Upper lobe of left lung (tissue), 6 donors: ENCODE data around the gene FOXA2. TPM values are rescaled to one million over a fixed set of nuclear protein-coding genes. Genes with fewer than 3 reads are reported as not detected.
"Not testable (repeated sequence)": the region's sequence is repeated elsewhere in the genome, so short reads cannot be mapped to it uniquely, and the experiment has no call there.

ENCODE experiments used
- ATAC-seq, 2 donors: fragments of 200-7000 bp; cut with Tn5 transposase; one replicate each; pipeline ENCODE4 v1.9.1; 2022; ENCODE audit warnings: mild to moderate bottlenecking in 2 of 2, moderate library complexity in 2 of 2; ENCODE audit not compliant: low FRiP score in 2 of 2
- DNase-seq, 2 donors: peaks; one replicate each; pipeline ENCODE4 v3.0.0-alpha.2; 2019 to 2020
- H3K27ac ChIP-seq, 4 donors: fragments of 200-600 bp; sonication (generic); one replicate each; pipeline ENCODE4 v1.5.1; 2016 to 2019
- H3K27me3 ChIP-seq, 4 donors: fragments of 200-600 bp; sonication (generic); one replicate each; pipeline ENCODE4 v1.5.1; 2017 to 2019
- H3K36me3 ChIP-seq, 4 donors: fragments of 200-600 bp; sonication (generic); one replicate each; pipeline ENCODE4 v1.5.1; 2016 to 2019
- H3K4me1 ChIP-seq, 4 donors: fragments of 200-600 bp; sonication (generic); one replicate each; pipeline ENCODE4 v1.5.1; 2018 to 2019
- H3K4me3 ChIP-seq, 4 donors: fragments of 200-600 bp; sonication (generic); one replicate each; pipeline ENCODE4 v1.5.1; 2017 to 2019; ENCODE audit warnings: mild to moderate bottlenecking in 2 of 4, moderate library complexity in 1 of 4
- H3K9me3 ChIP-seq, 4 donors: fragments of 200-600 bp; sonication (generic); one replicate each; pipeline ENCODE4 v1.5.1; 2018 to 2019
- EP300 ChIP-seq, 4 donors: sonication (generic); formaldehyde crosslinking; IDR thresholded peaks; one replicate each; pipeline ENCODE4 v1.5.1; 2017; ENCODE audit warnings: antibody characterized with exemption in 4 of 4, control low read depth in 2 of 4
- POLR2A ChIP-seq, 4 donors: fragments of 450-650 bp; IDR thresholded peaks; one replicate each; pipeline ENCODE4 v1.5.1; 2016 to 2017; ENCODE audit warnings: antibody characterized with exemption in 4 of 4, mild to moderate bottlenecking in 2 of 4
- POLR2AphosphoS5 ChIP-seq, 2 donors: sonication (generic); formaldehyde crosslinking; IDR thresholded peaks; one replicate each; pipeline ENCODE4 v1.5.1; 2017; ENCODE audit warnings: antibody characterized with exemption in 2 of 2
- WGBS, 2 donors: methylation state at CpG; one replicate each; pipeline ENCODE4 v1.1.5; 2017 to 2018; 5-methylcytosine and 5-hydroxymethylcytosine counted together
- total RNA-seq, 6 donors: library from RNA; depleted of rRNA in 4 of 6; stranded (reverse); fragments of >200 nt in 4 of 6; gene quantifications; one replicate each; pipeline versions ENCODE4 v1.1.0 to v1.2.1, GENCODE V29; 2016 to 2021
- TF ChIP-seq, protein P1 (sequence below), 6 experiments: fragments of 450-650 bp in 4 of 6; fragments of 200-600 bp in 2 of 6; sonication (generic) in 2 of 6; IDR thresholded peaks; one replicate each; pipeline ENCODE4 v1.5.1; 2016 to 2019; ENCODE audit warnings: antibody characterized with exemption in 6 of 6
- donor health status: DM: no; HTN: no; CAD: no; lungs with moderate emphysema.
- donor health status: DM: no; HTN: yes; CAD: no; lungs with severe emphysema.

Gene FOXA2
- total RNA-seq, 6 donors from 2014 or later, result 23.2 to 80.6 (median 44.3) TPM

GRCh38 chr20:22616551-22616950, 32.2 kb upstream of the FOXA2 start:
- ATAC-seq (no peak), DNase-seq (no peak)
- Histone ChIP-seq H3K4me3 (no peak overlapping the region), H3K9me3 (no peaks in the 10 kb centered on the region), H3K27ac (no peak overlapping the region), H3K36me3 (no peaks in the 10 kb centered on the region), H3K27me3 (no peaks in the 10 kb centered on the region), H3K4me1 (no peaks in the 10 kb centered on the region)
- 52 to 53% methylated on average over 3 of the region's 3 CpGs for WGBS, 2 donors
- TF ChIP-seq EP300 (IDR thresholded peaks at IDR 0.05) (no peak), POLR2A (IDR thresholded peaks at IDR 0.05) (no peak), POLR2AphosphoS5 (IDR thresholded peaks at IDR 0.05) (no peak)
- TF ChIP-seq, protein P1, sequence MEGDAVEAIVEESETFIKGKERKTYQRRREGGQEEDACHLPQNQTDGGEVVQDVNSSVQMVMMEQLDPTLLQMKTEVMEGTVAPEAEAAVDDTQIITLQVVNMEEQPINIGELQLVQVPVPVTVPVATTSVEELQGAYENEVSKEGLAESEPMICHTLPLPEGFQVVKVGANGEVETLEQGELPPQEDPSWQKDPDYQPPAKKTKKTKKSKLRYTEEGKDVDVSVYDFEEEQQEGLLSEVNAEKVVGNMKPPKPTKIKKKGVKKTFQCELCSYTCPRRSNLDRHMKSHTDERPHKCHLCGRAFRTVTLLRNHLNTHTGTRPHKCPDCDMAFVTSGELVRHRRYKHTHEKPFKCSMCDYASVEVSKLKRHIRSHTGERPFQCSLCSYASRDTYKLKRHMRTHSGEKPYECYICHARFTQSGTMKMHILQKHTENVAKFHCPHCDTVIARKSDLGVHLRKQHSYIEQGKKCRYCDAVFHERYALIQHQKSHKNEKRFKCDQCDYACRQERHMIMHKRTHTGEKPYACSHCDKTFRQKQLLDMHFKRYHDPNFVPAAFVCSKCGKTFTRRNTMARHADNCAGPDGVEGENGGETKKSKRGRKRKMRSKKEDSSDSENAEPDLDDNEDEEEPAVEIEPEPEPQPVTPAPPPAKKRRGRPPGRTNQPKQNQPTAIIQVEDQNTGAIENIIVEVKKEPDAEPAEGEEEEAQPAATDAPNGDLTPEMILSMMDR (IDR thresholded peaks at IDR 0.05), result no peak

DNA sequence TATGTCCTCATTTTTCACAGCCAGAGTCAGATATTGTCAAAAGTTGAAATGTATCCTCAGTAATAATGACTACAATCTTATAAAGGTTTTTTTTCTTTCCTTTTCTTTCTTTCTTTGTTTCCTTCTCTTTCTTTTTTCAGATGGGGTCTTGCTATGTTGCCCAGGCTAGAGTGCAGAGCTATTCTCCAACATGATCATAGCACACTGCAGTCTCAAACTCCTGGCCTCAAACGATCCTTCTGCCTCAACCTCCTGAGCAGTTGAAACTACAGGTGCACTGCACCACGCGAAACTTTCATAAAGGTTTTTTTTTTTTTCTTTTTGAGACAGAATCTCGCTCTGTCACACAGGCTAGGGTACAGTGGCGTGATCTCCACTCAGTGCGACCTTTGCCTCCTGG, 31.1 kb upstream of the FOXA2 start:
- WGBS, 2 donors, result 84 to 91% methylated on average over 6 of the region's 6 CpGs
- H3K36me3 ChIP-seq, result no peaks in the 10 kb centered on the region

GRCh38 chr20:22611636-22612035, 27.3 kb upstream of the FOXA2 start:
- Histone ChIP-seq H3K4me1 (no peaks in the 10 kb centered on the region), H3K27ac (no peak overlapping the region), H3K27me3 (no peaks in the 10 kb centered on the region), H3K9me3 (no peaks in the 10 kb centered on the region), H3K36me3 (no peaks in the 10 kb centered on the region), H3K4me3 (no peak overlapping the region)
- ATAC-seq (no peak), DNase-seq (no peak)
- TF ChIP-seq EP300 (IDR thresholded peaks at IDR 0.05), result no peak
- no peak for TF ChIP-seq POLR2AphosphoS5 (IDR thresholded peaks at IDR 0.05)
- TF ChIP-seq, protein P1 (IDR thresholded peaks at IDR 0.05), result no peak
- no peak for TF ChIP-seq POLR2A (IDR thresholded peaks at IDR 0.05)

More for the DNA sequence above, 31.1 kb upstream of the FOXA2 start:
- no peak for ATAC-seq
- no peak for DNase-seq
- TF ChIP-seq POLR2A (IDR thresholded peaks at IDR 0.05), result no peak
- H3K4me1 ChIP-seq, result no peaks in the 10 kb centered on the region
- no peaks in the 10 kb centered on the region for H3K9me3 ChIP-seq
- H3K27ac ChIP-seq, result no peak overlapping the region
- H3K4me3 ChIP-seq, result no peak overlapping the region
- H3K27me3 ChIP-seq, result no peaks in the 10 kb centered on the region

DNA sequence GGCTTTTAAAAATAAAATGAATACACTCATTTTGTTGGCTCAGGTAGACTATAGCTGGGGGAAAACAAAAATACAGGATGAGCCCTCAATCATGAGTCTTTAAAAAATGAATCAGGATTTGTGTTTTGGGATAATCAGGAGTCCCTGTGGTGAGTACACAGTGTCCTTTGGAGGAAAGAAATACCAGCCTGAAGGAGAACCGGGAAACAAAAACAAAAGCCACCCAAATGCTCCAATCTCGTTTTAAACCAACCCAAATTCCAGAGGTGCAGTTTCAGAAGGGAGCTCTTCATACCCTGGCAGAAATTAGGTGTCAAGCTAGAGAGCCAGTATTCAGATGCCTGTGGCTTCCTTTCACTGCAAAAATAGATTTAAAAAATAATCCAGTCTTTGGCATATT, 23.3 kb upstream of the FOXA2 start:
- Histone ChIP-seq H3K36me3 (no peaks in the 10 kb centered on the region), H3K27ac (no peak overlapping the region), H3K4me1 (no peaks in the 10 kb centered on the region), H3K4me3 (no peak overlapping the region), H3K27me3 (no peaks in the 10 kb centered on the region), H3K9me3 (no peaks in the 10 kb centered on the region)
- DNase-seq (no peak), ATAC-seq (no peak)
- WGBS, 2 donors, result 21 to 28% methylated on average over 2 of the region's 2 CpGs
- TF ChIP-seq, protein P1 (IDR thresholded peaks at IDR 0.05), result no peak
- no peak for TF ChIP-seq POLR2AphosphoS5 (IDR thresholded peaks at IDR 0.05)
- no peak for TF ChIP-seq POLR2A (IDR thresholded peaks at IDR 0.05)
- no peak for TF ChIP-seq EP300 (IDR thresholded peaks at IDR 0.05)

DNA sequence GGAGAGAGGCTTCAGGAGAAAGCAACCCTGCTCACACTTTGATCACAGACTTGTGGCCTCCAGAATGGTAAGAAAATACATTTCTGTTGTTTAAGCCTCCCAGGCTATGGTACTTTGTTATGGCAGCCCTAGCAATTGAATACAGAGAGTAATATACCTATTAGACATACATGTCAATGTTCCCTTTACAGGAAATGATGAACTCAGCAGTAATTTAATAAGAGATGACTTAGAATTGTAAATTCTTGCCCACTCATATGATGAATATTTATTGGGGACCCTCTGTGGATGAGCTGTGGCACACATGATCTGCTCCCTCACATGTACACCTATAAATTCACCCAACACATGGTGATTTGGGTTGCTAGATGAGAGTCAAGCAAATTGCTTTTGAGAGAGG, 20.4 kb upstream of the FOXA2 start:
- no peak overlapping the region for H3K4me3 ChIP-seq
- TF ChIP-seq POLR2AphosphoS5 (IDR thresholded peaks at IDR 0.05), result no peak
- ATAC-seq (no peak), DNase-seq (no peak)
- no peaks in the 10 kb centered on the region for H3K9me3 ChIP-seq
- H3K27me3 ChIP-seq, result no peaks in the 10 kb centered on the region
- no peaks in the 10 kb centered on the region for H3K4me1 ChIP-seq
- no peaks in the 10 kb centered on the region for H3K36me3 ChIP-seq
- H3K27ac ChIP-seq, result no peak overlapping the region

- Histone ChIP-seq H3K36me3 (no peaks in the 10 kb centered on the region), H3K4me1 (no peaks in the 10 kb centered on the region), H3K9me3 (no peaks in the 10 kb centered on the region), H3K4me3 (no peak overlapping the region), H3K27ac (no peak overlapping the region), H3K27me3 (no peaks in the 10 kb centered on the region)
- DNase-seq (no peak), ATAC-seq (no peak)
- 57 to 71% methylated on average over 2 of the region's 2 CpGs for WGBS, 2 donors
- TF ChIP-seq, protein P1 (IDR thresholded peaks at IDR 0.05), result no peak
- no peak for TF ChIP-seq POLR2A (IDR thresholded peaks at IDR 0.05)
- no peak for TF ChIP-seq POLR2AphosphoS5 (IDR thresholded peaks at IDR 0.05)
- no peak for TF ChIP-seq EP300 (IDR thresholded peaks at IDR 0.05)
These were observed 17.2 kb upstream of the FOXA2 start for GRCh38 chr20:22601361-22602141.

- not testable (repeated sequence) for DNase-seq, H3K4me3 ChIP-seq, H3K36me3 ChIP-seq, H3K9me3 ChIP-seq, ATAC-seq, H3K27me3 ChIP-seq, H3K27ac ChIP-seq, H3K4me1 ChIP-seq
- WGBS, 2 donors, result 95 to 98% methylated on average over 2 of the region's 2 CpGs
These were observed 14.9 kb upstream of the FOXA2 start for GRCh38 chr20:22599258-22599657.
